ENCODE measurements around the gene RERE. TPM values are rescaled to one million over a fixed set of nuclear protein-coding genes. Genes with fewer than 3 reads are reported as not detected.

The RERE gene
- total RNA-seq, 1 experiment from 2014 or later, result 161 TPM

DNA sequence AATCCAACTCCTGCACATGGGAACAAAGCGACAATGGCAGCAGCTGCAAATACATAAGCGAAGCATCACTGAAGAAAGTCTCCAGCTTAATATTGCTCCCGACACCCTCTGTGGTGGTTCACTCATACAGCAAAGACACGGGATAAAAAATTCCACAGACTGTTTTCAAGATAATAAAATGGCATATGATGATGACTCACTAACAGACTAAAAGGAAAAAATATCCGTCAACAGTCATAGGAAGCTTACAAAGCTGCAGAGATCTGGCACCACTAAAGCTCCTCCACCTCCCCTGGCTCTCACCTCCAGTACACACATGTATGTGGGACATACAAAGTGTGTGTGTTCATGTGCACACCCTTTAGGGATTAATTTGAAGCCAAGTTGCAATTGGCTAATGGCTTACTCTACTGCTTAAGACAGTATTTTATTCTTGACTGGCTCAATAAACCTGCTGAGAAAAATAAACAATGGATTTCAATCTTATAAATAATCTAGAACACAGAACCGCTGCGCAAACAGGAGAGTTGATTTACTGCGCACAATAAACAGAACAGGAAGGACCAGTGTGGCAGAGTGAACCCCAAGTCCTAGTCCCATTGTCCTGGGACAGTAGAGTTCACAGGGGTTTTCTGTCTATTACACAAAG lies 405.1 kb downstream of the RERE start:
- ChIA-PET CTCF (interaction anchor here (1.9 kb wide), 1 partner anchor 44 kb away, joined by 6 read pairs; no protein-coding TSS in a partner anchor), POLR2A (no interaction called here)
- DNase-seq (ENCODE audit: low spot score) (no peak), ATAC-seq (no peak)
- H3K4me3 Mint-ChIP-seq, result no peak overlapping the region
- no peaks in the 10 kb centered on the region for H3K27me3 Mint-ChIP-seq (ENCODE audit: low read depth)
- H3K9me3 Mint-ChIP-seq, result no peaks in the 10 kb centered on the region
- peaks cover 68% of the 10 kb centered on the region for H3K4me1 Mint-ChIP-seq
- H3K27ac Mint-ChIP-seq, result peak overlapping the region; percentile 83
- H3K36me3 Mint-ChIP-seq, result peaks cover 9% of the 10 kb centered on the region; the same call in 1 of the 2 replicates
- TF ChIP-seq OVOL2 (CRISPR knock-in tag; IDR thresholded peaks at IDR 0.05; ENCODE audit: borderline replicate concordance), result no peak
- TF ChIP-seq, protein P1, sequence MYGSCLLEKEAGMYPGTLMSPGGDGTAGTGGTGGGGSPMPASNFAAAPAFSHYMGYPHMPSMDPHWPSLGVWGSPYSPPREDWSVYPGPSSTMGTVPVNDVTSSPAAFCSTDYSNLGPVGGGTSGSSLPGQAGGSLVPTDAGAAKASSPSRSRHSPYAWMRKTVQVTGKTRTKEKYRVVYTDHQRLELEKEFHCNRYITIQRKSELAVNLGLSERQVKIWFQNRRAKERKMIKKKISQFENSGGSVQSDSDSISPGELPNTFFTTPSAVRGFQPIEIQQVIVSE (CRISPR knock-in tag; IDR thresholded peaks at IDR 0.05; ENCODE audit: borderline replicate concordance), result no peak
- TF ChIP-seq ZNF671 (CRISPR knock-in tag; IDR thresholded peaks at IDR 0.05), result no peak
- no peak for TF ChIP-seq JUN (CRISPR knock-in tag; IDR thresholded peaks at IDR 0.05)
- TF ChIP-seq, protein P2, sequence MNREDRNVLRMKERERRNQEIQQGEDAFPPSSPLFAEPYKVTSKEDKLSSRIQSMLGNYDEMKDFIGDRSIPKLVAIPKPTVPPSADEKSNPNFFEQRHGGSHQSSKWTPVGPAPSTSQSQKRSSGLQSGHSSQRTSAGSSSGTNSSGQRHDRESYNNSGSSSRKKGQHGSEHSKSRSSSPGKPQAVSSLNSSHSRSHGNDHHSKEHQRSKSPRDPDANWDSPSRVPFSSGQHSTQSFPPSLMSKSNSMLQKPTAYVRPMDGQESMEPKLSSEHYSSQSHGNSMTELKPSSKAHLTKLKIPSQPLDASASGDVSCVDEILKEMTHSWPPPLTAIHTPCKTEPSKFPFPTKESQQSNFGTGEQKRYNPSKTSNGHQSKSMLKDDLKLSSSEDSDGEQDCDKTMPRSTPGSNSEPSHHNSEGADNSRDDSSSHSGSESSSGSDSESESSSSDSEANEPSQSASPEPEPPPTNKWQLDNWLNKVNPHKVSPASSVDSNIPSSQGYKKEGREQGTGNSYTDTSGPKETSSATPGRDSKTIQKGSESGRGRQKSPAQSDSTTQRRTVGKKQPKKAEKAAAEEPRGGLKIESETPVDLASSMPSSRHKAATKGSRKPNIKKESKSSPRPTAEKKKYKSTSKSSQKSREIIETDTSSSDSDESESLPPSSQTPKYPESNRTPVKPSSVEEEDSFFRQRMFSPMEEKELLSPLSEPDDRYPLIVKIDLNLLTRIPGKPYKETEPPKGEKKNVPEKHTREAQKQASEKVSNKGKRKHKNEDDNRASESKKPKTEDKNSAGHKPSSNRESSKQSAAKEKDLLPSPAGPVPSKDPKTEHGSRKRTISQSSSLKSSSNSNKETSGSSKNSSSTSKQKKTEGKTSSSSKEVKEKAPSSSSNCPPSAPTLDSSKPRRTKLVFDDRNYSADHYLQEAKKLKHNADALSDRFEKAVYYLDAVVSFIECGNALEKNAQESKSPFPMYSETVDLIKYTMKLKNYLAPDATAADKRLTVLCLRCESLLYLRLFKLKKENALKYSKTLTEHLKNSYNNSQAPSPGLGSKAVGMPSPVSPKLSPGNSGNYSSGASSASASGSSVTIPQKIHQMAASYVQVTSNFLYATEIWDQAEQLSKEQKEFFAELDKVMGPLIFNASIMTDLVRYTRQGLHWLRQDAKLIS (CRISPR knock-in tag; IDR thresholded peaks at IDR 0.05; ENCODE audit: borderline replicate concordance), result no peak
- no peak for TF ChIP-seq CREB1 (CRISPR knock-in tag; IDR thresholded peaks at IDR 0.05)
- no peak for TF ChIP-seq TCF7 (CRISPR knock-in tag; IDR thresholded peaks at IDR 0.05; ENCODE audit: low read depth)
- no peak for TF ChIP-seq NR1H2 (CRISPR knock-in tag; IDR thresholded peaks at IDR 0.05)
- no peak for TF ChIP-seq JAZF1 (CRISPR knock-in tag; IDR thresholded peaks at IDR 0.05)
- TF ChIP-seq, protein P3, sequence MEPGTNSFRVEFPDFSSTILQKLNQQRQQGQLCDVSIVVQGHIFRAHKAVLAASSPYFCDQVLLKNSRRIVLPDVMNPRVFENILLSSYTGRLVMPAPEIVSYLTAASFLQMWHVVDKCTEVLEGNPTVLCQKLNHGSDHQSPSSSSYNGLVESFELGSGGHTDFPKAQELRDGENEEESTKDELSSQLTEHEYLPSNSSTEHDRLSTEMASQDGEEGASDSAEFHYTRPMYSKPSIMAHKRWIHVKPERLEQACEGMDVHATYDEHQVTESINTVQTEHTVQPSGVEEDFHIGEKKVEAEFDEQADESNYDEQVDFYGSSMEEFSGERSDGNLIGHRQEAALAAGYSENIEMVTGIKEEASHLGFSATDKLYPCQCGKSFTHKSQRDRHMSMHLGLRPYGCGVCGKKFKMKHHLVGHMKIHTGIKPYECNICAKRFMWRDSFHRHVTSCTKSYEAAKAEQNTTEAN (CRISPR knock-in tag; IDR thresholded peaks at IDR 0.05), result no peak

DNA sequence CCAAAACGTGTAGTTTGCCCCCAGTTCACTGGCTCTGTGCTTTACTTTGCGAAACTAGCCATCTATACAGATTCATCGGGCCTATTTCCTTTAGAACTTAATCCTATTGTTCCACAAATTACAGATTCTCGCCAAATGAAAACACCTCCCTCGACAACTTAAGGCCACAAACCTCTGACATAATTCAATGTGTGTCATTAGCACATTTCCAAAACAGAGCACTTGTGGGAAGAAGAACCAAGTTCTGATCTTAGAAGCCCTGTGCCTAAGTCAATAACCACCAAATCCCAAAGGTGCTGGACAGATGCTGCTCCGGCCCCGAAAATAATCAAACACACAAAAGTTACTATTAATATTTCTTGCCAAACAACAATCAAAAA lies 405.6 kb downstream of the RERE start:
- no peaks in the 10 kb centered on the region; the same call in 1 of the 2 replicates for H3K9me3 Mint-ChIP-seq

More for the DNA sequence above, 405.6 kb downstream of the RERE start:
- ATAC-seq, result no peak
- Mint-ChIP-seq H3K4me3 (no peak overlapping the region), H3K27me3 (ENCODE audit: low read depth) (no peaks in the 10 kb centered on the region), H3K27ac (peak overlapping the region; percentile 83), H3K4me1 (peaks cover 70% of the 10 kb centered on the region), H3K36me3 (peaks cover 12% of the 10 kb centered on the region)
- ChIA-PET POLR2A (no interaction called here), CTCF (interaction anchor here (0.7 to 1.9 kb wide), 3 partner anchors 38 to 321 kb away, joined by 3 to 6 read pairs (median 4); no protein-coding TSS in a partner anchor)
- DNase-seq (ENCODE audit: low spot score), result no peak
- TF ChIP-seq, protein P4, sequence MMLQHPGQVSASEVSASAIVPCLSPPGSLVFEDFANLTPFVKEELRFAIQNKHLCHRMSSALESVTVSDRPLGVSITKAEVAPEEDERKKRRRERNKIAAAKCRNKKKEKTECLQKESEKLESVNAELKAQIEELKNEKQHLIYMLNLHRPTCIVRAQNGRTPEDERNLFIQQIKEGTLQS (CRISPR knock-in tag; conservative IDR thresholded peaks at IDR 0.05), result no peak
- TF ChIP-seq ETV6 (CRISPR knock-in tag; IDR thresholded peaks at IDR 0.05), result no peak
- TF ChIP-seq, protein P5, sequence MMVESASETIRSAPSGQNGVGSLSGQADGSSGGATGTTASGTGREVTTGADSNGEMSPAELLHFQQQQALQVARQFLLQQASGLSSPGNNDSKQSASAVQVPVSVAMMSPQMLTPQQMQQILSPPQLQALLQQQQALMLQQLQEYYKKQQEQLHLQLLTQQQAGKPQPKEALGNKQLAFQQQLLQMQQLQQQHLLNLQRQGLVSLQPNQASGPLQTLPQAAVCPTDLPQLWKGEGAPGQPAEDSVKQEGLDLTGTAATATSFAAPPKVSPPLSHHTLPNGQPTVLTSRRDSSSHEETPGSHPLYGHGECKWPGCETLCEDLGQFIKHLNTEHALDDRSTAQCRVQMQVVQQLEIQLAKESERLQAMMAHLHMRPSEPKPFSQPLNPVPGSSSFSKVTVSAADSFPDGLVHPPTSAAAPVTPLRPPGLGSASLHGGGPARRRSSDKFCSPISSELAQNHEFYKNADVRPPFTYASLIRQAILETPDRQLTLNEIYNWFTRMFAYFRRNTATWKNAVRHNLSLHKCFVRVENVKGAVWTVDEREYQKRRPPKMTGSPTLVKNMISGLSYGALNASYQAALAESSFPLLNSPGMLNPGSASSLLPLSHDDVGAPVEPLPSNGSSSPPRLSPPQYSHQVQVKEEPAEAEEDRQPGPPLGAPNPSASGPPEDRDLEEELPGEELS (CRISPR knock-in tag; IDR thresholded peaks at IDR 0.05), result no peak
- no peak for TF ChIP-seq IRF2 (CRISPR knock-in tag; IDR thresholded peaks at IDR 0.05; ENCODE audit: borderline replicate concordance, low read depth)

Measured in WTC11 (cell line).